Medulla oblongata (tissue), 1 donor: Measurements from ENCODE around the gene ZC3H7B.
"Not testable (repeated sequence)": the region's sequence is repeated elsewhere in the genome, so short reads cannot be mapped to it uniquely, and the experiment has no call there.

ENCODE experiments used
- DNase-seq: peaks from one replicate; pipeline ENCODE4 v3.0.0-alpha.2; 2015; ENCODE audit errors: extremely low spot score

ZC3H7B gene

DNA sequence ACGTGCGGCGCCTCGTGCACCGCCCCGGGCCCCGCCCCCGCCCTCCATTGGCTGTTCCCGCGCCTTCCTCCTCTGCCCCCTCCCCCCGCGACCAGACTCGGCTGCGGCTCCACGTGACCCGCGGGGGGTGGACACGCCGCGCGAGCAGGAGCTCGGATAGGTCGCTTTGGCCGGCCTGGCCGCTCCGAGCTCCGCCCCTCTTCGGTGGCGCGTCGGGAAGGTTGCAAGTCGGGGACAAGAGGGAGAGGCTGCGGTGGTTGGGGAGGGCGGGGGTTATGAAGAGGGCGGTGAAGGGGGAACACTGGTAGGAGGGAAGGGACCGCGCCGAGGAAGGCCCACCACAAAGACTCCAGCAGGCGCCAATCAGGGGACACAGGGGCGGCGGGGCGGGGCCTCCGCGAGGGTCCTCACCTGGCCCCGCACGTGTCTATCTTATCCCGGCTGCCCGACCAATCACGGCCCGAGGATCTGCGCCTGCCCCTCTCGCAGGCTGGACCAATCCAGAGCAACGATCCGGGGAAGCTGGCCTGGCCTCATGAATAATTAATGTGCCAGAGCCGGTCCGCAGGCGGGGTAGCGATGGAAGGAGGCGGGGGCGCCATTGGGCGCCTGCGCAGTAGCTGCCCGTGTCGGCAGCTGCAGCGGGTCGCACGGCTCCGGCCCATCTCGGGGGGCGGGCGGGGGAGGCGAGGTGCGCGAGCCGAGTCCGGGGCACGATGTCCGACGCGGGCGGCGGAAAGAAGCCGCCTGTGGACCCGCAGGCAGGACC is 80.2 kb downstream of the ZC3H7B start, which contains the start of gene TEF:
TEF (plus strand) TSS at position 614 of the 769 bp plus-strand sequence; CDS start at position 717, 103 bp downstream.
- DNase-seq: peak; percentile 99

DNA sequence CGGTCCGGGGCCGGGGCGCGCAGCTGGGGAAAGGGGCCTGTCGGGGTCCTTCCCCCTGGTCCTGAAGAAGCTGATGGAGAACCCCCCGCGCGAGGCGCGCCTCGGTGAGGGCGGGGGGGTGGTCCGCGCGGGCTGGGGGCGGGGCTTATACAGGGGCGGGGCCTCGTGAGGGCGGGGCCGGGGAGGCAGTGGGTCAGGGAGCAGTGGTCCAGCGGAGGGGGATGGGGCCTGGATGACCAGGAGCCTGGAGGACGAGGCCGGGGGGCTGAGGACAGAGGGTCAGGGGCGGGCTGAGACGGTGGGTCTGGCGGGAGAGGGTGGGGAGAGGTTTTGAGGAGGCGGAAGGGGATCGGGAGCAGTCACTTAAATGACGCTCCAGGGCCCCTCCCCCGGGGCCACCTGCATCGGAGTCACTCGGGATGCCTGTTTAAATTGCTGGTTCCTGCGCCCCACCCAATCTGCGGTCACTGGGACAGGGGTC is 80.8 kb downstream of the ZC3H7B start:
- peak; percentile 73 for DNase-seq

DNA sequence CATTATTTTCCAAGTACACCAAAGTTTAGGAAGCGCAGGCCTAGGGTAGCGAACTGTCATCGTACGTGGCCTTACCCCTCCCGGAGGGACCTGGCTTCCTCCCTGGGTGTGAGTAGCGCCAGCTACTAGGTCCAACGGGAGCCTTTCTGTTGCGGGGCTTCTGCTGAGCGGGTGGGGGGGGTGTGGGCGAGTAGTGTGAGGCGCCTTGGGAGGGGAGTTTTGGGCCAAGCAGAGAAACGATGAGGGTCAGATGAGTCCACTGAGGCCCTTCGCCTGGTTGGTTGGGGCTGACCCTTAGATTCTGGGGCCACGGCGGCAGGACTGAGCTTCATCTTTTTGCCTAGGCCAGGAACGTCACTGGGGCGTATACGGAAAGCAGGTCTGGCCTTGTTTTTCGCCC is 81.3 kb downstream of the ZC3H7B start:
- DNase-seq: peak; percentile 37

DNA sequence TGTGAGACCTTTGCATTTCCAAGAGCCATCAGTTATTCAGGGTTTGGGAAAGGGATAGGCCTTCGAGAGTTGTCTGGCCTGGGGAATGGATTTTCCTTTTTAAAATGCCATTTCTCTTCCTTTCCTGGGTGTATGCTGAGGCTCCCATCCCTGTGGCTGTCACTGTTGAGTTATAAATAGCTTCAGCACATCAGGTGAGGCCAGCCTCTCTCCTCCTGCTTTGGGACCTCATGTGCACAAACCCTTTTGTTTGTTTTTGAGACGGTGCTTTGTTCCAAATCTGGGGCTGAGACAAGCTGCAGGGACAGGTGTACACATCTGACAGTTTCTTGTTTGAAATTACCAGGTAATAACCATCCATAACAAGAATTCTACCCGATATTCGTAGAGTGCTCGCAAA is 81.8 kb downstream of the ZC3H7B start:
- no peak for DNase-seq

DNA sequence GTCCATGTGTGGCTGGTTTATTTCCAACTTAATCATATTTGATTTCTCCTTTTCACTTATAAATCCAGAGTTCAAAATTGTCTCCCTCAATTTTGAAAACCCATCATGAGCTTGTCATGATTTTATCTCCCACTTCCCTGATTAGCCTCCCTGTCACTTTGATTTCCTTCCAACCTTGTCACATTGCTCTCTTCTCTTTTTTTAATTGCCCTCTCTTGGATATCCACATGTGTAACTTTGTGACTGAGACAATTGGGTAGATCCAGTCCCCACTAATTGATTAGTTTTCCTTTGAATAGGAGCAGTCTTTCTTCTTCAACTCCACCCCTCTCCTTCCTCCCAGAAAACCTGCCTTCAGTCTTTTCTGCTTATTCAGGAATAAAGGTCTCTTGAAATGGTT is 82.8 kb downstream of the ZC3H7B start:
- no peak for DNase-seq

DNA sequence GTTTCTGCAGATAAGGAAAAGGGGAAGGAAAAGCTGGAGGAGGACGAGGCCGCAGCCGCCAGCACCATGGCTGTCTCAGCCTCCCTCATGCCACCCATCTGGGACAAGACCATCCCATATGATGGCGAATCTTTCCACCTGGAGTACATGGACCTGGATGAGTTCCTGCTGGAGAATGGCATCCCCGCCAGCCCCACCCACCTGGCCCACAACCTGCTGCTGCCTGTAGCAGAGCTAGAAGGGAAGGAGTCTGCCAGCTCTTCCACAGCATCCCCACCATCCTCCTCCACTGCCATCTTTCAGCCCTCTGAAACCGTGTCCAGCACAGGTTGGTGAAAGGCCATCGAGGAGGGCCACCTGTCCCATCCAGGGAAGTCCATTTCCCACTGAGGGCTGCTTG is 86.0 kb downstream of the ZC3H7B start:
- DNase-seq: no peak

DNA sequence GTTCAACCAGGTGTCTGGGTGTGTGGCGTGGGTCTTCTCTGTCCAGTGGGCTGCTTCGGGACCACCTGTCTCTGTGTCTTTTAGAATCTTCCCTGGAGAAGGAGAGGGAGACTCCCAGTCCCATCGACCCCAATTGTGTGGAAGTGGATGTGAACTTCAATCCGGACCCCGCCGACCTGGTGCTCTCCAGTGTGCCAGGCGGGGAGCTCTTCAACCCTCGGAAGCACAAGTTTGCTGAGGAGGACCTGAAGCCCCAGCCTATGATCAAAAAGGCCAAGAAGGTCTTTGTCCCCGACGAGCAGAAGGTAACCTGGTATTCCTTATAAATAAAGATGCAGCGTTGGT is 92.7 kb downstream of the ZC3H7B start:
- DNase-seq: no peak

DNA sequence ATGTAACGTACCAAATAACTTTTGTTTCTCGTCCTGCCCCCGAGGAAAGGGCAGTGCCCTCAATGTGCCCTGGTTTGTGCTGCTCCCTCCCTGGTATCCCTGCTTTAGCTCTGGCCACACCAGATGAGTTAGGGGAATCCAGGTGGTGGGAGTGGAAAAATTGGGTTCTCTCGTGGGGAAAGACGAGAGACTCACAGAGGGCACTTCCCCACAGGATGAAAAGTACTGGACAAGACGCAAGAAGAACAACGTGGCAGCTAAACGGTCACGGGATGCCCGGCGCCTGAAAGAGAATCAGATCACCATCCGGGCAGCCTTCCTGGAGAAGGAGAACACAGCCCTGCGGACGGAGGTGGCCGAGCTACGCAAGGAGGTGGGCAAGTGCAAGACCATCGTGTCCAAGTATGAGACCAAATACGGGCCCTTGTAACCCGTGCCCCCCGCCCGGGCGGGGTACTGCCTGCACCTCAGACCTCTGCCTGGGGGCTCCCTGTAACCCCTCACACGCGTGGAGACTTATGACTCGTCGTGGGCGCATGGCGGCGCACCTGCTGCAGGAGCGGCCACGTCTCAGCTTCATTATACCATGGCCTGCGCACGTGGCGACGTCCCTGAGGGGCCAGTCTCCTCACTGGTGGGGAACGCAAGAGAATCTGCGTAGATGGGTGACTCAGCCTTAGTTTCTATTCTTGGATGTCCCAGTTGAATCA is 94.4 kb downstream of the ZC3H7B start:
- no peak for DNase-seq

DNA sequence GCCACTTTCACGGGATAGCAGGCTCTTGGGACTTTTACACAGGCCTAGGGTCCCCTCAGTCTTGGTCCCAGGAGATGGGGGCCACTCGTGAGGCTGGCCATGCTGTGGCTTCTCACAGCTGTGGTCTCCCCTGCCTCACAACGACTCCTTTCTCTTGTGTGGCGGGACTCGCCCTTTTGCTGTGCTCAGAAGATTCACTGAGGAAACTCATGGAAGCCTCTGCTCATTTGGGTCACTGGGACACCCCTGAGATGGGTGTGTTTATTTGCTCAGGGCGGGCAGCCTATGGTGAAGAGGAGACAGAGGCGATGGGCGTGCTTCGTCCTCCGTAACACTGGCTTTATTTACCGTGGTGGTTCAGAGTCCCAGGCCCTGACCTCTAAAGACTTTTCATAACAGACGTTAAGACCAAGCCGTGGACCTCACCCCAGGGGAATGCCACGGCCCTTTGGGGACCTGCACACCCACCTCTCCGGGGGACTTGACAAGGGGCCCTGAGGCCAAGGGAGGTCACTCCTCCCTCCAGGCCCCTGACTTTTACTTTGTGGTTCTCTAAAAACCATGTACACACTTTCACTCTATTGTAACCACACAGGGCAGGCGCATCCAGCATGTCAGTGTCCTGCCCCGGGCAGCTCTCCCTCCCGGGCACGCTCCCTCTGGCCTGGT is 96.0 kb downstream of the ZC3H7B start:
- no peak for DNase-seq

DNA sequence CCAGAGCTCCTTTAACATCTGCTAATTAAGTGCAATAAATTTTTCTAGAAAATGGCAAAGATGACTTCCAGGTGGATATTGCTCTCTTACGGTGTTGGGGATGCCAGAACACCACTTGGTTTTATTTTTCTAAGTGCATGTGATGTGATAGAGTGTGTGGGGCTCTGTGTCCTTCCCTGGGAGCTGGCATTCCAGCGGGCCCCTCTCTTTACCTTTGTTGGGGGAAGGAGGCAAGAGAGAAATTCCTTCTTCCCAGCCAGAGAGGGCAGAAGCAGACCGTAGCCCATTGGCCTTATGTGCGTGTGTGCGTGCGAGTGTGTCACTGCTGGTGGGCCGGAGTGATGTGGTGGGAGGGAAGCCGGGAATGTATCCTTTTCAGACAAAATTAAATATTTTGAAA is 97.6 kb downstream of the ZC3H7B start:
- no peak for DNase-seq

DNA sequence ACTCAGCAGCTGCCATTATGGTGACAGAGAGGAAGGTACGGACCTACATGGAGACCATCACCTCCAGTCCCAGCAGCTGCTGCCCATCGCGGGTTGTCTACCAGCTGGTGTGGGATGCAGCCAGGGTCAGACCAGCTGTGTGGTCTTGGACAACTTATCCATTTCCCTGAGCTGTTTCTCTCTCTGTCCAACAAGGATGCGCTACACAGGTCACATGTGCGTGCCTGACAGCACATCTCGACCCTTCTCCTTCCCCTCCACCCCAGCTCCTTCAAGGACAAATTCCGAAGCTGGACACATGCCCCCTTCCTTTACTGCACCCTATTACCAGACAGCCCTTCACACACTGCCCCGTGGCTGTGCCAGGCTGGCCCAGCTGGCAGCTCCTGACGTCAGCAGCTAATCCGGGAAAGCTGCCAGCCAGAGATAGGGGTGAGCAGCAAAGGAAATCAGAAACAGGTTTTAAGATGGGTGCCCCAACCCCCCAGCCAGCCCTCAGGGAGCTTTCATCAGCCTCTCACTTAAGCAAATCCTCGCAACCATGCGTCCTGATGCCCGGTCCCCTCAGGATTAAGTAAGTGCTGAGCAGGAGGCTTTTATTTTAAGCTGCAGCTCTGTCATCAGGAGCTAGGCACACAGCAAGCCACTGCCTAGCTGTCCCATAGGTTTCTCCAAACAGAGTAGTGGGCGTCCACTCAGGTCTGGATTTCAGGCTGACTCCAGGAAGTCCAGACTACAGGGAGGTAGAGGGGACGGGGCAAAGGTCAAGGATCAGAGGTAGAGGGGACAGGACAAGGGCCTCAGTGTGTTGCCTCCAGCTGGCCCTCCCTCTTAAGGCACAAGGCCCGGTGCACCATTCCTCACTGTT is 100.7 kb downstream of the ZC3H7B start:
- DNase-seq: peak; percentile 96

DNA sequence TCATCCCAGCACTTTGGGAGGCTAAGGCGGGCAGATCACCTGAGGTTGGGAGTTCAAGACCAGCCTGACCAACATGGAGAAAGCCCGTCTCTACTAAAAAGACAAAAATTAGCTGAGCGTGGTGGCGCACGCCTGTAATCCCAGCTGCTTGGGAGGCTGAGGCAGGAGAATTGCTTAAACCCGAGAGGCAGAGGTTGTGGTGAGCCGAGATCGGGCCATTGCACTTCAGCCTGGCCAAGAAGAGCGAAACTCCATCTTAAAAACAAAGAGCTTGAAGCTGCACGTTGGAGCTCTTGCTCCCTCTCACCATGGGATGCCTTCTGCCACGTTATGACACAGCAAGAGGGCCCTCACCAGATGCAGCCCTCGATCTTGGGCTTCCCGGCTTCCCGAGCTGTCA is 101.5 kb downstream of the ZC3H7B start:
- DNase-seq: not testable (repeated sequence)

DNA sequence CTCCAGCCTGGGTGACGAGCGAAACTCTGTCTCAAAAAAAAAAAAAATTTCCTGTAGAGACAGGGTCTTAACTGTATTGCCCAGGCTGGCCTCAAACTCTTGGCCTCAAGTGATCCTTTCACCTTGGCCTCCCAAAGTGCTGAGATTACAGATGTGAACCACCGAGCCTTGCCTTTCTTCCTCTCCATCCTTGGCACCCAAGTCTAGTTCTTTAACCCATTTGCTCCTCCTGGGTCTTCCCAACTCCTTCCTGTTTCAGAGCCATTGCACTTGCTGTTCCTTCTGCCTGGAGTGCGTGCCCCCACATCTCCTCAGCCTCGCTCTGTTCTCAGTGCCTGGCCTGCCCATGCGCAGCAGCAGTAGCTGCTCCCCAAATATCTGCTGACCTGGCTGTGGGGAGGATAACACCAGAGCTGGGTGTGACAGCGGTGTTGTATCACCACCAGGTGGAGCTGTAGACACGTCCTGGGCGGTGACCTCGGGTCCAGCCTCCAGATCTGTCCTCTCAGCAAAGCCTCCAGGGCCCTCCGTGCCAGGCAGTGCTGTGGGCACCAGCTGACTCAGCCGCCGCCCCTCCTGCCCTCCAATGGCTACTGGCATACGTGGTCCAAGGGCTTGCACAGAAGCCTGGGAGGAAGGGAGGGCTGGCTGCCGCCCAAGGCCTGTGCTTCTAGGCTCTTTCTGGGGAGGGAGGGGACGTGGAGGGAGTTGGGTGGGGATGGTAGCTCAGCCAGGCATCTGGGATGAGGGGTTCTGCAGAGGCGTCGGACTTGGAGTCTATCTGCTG is 102.4 kb downstream of the ZC3H7B start:
- DNase-seq: peak; percentile 98

DNA sequence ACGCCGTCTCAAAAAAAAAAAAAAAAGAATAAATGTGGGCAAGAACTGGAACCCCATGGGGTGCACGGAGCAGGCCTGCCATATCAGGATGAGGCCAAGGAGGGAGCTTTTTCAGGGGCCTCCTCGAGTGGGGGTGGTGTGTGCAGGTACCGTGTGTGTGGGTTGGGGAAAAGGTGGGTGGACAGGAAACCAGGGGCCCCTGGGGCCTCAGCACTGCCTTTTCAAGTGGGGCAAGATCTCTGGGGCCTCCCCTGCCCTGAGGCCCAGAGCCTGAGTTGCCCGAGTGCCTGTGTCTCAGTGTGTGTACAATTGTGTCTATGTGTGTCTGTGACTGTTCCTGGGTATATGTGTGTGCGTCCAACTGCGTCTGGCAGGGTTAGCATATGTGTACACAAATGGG is 104.3 kb downstream of the ZC3H7B start:
- DNase-seq: no peak

DNA sequence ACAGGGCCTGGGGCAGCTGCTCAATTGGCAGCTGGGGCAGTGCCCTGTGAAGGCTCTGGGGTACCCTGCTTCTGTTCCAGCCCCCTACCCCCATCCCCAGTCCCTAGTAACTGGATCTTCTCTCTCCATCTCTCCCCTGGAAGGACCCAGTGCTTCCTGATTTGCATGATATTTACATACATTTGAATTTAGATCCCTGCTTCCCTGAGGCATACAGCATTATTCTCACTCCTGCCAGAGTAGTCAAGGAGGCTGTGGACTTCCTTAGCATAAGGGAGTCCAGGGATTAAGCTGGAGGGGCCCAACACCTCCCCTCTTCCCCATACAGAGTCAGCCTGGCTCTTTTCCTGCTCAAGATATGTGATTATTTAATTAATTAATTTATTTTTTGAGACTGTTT is 105.1 kb downstream of the ZC3H7B start:
- no peak for DNase-seq

DNA sequence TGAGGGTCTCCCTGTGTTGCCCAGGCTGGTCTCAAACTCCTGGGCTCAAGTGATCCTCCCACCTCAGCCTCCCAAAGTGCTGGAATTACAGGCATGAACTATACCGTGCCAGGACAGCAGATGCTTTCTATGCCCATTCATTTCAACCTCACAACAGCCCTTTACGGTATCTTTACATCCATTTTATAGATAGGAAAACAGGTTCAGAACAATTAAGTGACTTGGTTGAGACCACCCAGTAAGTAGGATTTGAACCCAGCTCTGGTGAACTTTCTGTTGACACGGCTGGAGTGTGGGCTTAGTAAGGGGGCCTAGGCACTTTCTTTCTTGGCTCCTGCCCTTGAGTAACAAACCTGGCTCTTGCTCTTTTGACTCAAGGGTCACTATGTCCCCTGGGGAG is 106.1 kb downstream of the ZC3H7B start:
- DNase-seq: no peak

DNA sequence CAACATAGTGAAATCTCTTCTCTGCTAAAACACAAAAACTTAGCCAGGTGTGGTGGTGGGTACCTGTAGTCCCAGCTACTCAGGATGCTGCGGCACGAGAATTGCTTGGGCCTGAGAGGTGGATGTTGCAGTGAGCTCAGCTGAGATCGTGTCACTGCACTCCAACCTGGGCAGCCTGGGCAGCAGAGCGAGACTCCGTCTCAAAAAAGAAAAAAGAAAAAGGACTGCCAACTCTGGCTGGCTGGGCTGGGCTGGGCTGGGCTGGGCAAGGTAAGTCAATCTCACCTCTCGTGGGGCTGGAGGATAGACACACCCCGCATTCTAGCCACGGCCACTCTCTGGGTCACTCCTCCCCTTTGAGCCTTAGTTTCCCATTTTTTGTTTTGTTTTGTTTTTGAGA is 107.3 kb downstream of the ZC3H7B start:
- DNase-seq: no peak
